GM12878 (cell line): Measurements from ENCODE around the gene CHCHD3.

Experiments
- BCL11A ChIP-seq: IDR thresholded peaks from 2 replicates; pipeline ENCODE4 v1.6.1; 2011; ENCODE audit warnings: low read depth, low read length
- CREB1 ChIP-seq: IDR thresholded peaks from 2 replicates; pipeline ENCODE4 v1.6.1; 2012; ENCODE audit warnings: low read depth, mild to moderate bottlenecking, inconsistent platforms
- EP300 ChIP-seq, 2 experiments: fragments of 150-350 bp in 1 of 2; IDR thresholded peaks; 2 replicates each; pipeline ENCODE4 v1.6.1; 2011 to 2012; ENCODE audit warnings: low read depth in 2 of 2, low read length in 2 of 2, borderline replicate concordance in 1 of 2, improper control_type of control experiment in 1 of 2, inconsistent platforms in 1 of 2; ENCODE audit not compliant: control insufficient read depth in 1 of 2
- NBN ChIP-seq: fragments of 450-650 bp; IDR thresholded peaks from 2 replicates; pipeline ENCODE4 v1.6.1; 2016
- POLR2A ChIP-seq: IDR thresholded peaks from 2 replicates; pipeline ENCODE4 v1.6.1; 2011; ENCODE audit warnings: low read depth, mild to moderate bottlenecking, low read length
- SP1 ChIP-seq: IDR thresholded peaks from one replicate; pipeline ENCODE4 v1.6.1; 2011; ENCODE audit warnings: low read depth, low read length
- TCF3 ChIP-seq: IDR thresholded peaks from 2 replicates; pipeline ENCODE4 v1.6.1; 2012; ENCODE audit warnings: low read depth, mild to moderate bottlenecking, low read length, borderline replicate concordance; ENCODE audit not compliant: insufficient read depth
- TF ChIP-seq, protein P1 (sequence below), 3 experiments: IDR thresholded peaks in 2 of 3; conservative IDR thresholded peaks in 1 of 3; 2 replicates each; pipeline ENCODE4 v1.5.1; 2011; ENCODE audit warnings: low read depth in 3 of 3, low read length in 3 of 3, mild to moderate bottlenecking in 3 of 3, control low read depth in 2 of 3, moderate library complexity in 2 of 3, inconsistent platforms in 1 of 3, mixed read lengths in 1 of 3; ENCODE audit not compliant: control insufficient read depth in 2 of 3, insufficient read depth in 1 of 3; ENCODE audit errors: extremely low read depth in 1 of 3
- TF ChIP-seq, protein P2 (sequence below): IDR thresholded peaks from 2 replicates; pipeline ENCODE4 v1.6.1; 2012; ENCODE audit warnings: mild to moderate bottlenecking, low read depth, low read length
- TF ChIP-seq, protein P3 (sequence below): IDR thresholded peaks from 2 replicates; pipeline ENCODE4 v1.6.1; 2011; ENCODE audit warnings: low read depth, low read length, improper control_type of control experiment, borderline replicate concordance

- TF ChIP-seq, protein P1, sequence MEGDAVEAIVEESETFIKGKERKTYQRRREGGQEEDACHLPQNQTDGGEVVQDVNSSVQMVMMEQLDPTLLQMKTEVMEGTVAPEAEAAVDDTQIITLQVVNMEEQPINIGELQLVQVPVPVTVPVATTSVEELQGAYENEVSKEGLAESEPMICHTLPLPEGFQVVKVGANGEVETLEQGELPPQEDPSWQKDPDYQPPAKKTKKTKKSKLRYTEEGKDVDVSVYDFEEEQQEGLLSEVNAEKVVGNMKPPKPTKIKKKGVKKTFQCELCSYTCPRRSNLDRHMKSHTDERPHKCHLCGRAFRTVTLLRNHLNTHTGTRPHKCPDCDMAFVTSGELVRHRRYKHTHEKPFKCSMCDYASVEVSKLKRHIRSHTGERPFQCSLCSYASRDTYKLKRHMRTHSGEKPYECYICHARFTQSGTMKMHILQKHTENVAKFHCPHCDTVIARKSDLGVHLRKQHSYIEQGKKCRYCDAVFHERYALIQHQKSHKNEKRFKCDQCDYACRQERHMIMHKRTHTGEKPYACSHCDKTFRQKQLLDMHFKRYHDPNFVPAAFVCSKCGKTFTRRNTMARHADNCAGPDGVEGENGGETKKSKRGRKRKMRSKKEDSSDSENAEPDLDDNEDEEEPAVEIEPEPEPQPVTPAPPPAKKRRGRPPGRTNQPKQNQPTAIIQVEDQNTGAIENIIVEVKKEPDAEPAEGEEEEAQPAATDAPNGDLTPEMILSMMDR (IDR thresholded peaks at IDR 0.05 in 2 of 3, conservative IDR thresholded peaks at IDR 0.05 in 1 of 3; ENCODE audit: control insufficient read depth in 2 of 3, extremely low read depth in 1 of 3, insufficient read depth in 1 of 3, low read depth in 3 of 3, low read length in 3 of 3) = no peak
- TF ChIP-seq, protein P2, sequence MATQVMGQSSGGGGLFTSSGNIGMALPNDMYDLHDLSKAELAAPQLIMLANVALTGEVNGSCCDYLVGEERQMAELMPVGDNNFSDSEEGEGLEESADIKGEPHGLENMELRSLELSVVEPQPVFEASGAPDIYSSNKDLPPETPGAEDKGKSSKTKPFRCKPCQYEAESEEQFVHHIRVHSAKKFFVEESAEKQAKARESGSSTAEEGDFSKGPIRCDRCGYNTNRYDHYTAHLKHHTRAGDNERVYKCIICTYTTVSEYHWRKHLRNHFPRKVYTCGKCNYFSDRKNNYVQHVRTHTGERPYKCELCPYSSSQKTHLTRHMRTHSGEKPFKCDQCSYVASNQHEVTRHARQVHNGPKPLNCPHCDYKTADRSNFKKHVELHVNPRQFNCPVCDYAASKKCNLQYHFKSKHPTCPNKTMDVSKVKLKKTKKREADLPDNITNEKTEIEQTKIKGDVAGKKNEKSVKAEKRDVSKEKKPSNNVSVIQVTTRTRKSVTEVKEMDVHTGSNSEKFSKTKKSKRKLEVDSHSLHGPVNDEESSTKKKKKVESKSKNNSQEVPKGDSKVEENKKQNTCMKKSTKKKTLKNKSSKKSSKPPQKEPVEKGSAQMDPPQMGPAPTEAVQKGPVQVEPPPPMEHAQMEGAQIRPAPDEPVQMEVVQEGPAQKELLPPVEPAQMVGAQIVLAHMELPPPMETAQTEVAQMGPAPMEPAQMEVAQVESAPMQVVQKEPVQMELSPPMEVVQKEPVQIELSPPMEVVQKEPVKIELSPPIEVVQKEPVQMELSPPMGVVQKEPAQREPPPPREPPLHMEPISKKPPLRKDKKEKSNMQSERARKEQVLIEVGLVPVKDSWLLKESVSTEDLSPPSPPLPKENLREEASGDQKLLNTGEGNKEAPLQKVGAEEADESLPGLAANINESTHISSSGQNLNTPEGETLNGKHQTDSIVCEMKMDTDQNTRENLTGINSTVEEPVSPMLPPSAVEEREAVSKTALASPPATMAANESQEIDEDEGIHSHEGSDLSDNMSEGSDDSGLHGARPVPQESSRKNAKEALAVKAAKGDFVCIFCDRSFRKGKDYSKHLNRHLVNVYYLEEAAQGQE = no peak
- no peak for TF ChIP-seq EP300 (IDR thresholded peaks at IDR 0.05; ENCODE audit: borderline replicate concordance in 1 of 2, control insufficient read depth in 1 of 2, low read depth in 2 of 2, low read length in 2 of 2)
- no peak for TF ChIP-seq CREB1
- TF ChIP-seq BCL11A = no peak
- no peak for TF ChIP-seq TCF3
- TF ChIP-seq, protein P3, sequence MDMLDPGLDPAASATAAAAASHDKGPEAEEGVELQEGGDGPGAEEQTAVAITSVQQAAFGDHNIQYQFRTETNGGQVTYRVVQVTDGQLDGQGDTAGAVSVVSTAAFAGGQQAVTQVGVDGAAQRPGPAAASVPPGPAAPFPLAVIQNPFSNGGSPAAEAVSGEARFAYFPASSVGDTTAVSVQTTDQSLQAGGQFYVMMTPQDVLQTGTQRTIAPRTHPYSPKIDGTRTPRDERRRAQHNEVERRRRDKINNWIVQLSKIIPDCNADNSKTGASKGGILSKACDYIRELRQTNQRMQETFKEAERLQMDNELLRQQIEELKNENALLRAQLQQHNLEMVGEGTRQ = no peak
- TF ChIP-seq NBN = no peak
- TF ChIP-seq POLR2A = no peak
- TF ChIP-seq SP1 = no peak
Measured at GRCh38 chr7:132755538-132756483, 326.1 kb downstream of the CHCHD3 start.
